Uterus (tissue), 2 donors: ENCODE data around the gene DNAJC17.

Experiments used
- POLR2A ChIP-seq, 2 donors: fragments of 450-650 bp; IDR thresholded peaks; one replicate each; pipeline ENCODE4 v1.6.1; 2016; ENCODE audit warnings: antibody characterized with exemption in 2 of 2, mild to moderate bottlenecking in 1 of 2, moderate library complexity in 1 of 2
- TF ChIP-seq, protein P1 (sequence below), 4 experiments: fragments of 200-600 bp in 2 of 4; fragments of 450-650 bp in 2 of 4; sonication (generic) in 2 of 4; IDR thresholded peaks; one replicate each; pipeline ENCODE4 v1.5.1; 2016 to 2019; ENCODE audit warnings: antibody characterized with exemption in 4 of 4, mild to moderate bottlenecking in 2 of 4, moderate library complexity in 1 of 4

GRCh38 chr15:40823572-40824343, 16.5 kb upstream of the DNAJC17 start:
- TF ChIP-seq, protein P1, sequence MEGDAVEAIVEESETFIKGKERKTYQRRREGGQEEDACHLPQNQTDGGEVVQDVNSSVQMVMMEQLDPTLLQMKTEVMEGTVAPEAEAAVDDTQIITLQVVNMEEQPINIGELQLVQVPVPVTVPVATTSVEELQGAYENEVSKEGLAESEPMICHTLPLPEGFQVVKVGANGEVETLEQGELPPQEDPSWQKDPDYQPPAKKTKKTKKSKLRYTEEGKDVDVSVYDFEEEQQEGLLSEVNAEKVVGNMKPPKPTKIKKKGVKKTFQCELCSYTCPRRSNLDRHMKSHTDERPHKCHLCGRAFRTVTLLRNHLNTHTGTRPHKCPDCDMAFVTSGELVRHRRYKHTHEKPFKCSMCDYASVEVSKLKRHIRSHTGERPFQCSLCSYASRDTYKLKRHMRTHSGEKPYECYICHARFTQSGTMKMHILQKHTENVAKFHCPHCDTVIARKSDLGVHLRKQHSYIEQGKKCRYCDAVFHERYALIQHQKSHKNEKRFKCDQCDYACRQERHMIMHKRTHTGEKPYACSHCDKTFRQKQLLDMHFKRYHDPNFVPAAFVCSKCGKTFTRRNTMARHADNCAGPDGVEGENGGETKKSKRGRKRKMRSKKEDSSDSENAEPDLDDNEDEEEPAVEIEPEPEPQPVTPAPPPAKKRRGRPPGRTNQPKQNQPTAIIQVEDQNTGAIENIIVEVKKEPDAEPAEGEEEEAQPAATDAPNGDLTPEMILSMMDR (IDR thresholded peaks at IDR 0.05): no peak
- no peak for TF ChIP-seq POLR2A (IDR thresholded peaks at IDR 0.05)
